Measurements from ENCODE around the gene MYLK3.

The MYLK3 gene

DNA sequence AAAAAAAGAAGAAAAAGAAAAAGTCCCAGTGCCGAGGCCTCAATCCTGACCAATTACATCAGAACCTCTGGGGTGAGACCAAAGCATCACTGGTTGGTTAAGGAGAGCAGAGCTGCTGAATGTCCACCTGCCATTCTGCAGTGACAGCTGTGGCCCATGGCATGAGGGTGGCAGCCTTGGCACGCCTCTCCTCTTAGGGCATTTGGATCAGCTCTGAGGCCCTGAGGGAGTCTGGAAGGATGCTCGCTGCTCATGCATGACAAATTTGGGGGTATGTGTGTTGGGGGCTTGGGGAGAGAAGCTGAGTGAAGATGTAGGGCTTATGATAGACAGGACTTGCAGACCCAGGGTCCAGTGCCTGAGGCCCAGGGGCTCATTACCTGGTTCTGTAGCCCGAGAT lies 26.3 kb downstream of the MYLK3 start:
- DNase-seq, result no peak

DNA sequence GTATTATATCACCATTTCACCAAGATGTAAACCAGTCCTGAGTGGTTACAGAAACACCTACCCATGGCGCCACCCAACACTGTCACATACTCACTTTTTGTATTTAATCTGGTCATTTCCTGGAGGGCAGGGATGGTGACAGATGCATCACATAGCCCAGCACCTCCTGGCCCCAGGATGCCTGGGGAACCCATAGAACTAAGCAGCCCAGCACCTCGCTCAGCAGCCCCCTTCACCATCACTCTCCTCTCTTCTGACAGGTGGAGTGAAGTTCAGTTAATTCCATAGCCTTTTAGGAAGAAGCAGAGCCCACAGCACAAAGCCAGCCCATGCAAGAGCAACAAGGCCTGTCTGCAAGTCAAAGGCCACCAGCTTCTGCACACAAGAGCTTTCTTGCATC lies 27.5 kb downstream of the MYLK3 start:
- no peak for DNase-seq

DNA sequence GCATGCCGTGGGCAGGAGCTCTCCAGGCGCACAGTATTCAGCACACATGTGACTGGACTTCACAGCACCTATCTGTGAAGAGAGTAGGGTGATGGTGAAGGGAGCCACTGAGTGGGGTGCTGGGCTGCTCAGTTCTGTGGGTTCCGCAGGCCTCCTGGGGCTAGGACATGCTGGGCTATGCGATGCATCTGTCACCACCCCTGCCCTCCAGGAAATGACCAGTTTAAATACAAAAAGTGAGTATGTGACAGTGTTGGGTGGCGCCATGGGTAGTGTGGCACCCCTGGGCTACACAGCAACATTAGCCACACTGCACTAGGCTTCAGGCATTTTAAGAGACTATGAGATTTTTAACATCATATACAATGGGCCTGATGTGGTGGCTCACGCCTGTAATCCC lies 28.6 kb downstream of the MYLK3 start:
- no peak for DNase-seq

DNA sequence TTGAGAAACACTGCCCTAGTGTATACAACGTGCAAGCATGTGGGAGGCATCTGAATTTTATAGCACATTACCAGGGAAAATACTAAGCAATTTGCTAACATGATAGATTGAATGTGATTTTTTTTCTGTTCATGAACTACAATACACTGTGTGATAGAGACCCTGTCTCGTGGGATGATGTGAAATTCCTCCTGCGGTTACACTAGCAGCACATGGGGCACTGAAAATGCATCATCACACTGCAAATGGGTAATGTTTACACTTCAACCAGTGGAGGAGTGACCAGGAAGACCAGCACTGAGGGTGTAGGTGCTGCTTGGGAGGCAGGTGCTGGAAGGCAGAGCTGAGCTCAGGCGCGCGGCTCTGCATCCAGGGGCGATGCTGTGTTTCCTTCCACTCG lies 29.9 kb downstream of the MYLK3 start:
- no peak for DNase-seq

DNA sequence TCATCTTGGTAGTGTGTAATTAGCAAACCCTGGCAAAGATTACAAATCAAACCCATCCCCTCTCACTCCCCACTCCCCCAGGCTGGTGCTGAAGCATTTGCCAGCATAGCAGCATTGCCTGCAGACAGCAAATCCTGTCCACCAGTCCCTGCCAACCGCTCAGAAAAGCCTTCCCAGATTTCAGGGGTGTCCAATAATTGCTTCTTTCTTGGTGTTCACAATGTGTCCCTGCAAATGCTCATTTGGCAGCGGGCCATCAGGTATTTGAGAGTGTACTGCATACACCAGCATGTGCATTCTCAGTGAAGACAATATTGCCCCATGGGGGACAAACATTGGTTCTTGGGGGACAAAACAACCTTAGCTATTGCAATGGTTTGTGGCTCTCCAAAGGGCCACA lies 30.5 kb downstream of the MYLK3 start:
- DNase-seq, result no peak

DNA sequence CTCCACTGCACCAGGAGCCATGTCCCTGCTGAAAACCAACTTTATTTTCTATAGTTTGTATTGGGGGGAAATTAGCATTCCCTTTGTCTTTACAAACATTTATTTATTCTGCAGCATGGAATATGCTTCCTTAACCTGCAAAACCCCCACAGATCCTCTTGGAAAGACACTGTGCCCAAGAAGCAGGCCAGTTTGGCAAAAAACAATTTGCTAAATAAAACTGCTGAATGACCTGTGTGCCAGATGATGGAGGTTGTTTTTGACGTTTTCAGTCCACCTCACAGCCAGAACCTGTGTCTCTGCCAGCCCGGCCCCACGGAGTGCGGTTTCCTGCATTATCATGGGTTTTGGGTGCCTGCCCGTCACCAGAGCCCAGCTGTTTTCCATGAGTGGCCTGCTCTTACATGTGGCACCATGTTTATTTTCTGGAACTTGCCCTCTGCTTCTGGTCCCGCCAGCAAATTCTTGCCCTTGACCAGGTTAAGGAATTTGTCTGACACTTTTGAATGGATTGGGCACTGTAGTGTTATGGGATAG lies 32.3 kb downstream of the MYLK3 start:
- no peak for DNase-seq

DNA sequence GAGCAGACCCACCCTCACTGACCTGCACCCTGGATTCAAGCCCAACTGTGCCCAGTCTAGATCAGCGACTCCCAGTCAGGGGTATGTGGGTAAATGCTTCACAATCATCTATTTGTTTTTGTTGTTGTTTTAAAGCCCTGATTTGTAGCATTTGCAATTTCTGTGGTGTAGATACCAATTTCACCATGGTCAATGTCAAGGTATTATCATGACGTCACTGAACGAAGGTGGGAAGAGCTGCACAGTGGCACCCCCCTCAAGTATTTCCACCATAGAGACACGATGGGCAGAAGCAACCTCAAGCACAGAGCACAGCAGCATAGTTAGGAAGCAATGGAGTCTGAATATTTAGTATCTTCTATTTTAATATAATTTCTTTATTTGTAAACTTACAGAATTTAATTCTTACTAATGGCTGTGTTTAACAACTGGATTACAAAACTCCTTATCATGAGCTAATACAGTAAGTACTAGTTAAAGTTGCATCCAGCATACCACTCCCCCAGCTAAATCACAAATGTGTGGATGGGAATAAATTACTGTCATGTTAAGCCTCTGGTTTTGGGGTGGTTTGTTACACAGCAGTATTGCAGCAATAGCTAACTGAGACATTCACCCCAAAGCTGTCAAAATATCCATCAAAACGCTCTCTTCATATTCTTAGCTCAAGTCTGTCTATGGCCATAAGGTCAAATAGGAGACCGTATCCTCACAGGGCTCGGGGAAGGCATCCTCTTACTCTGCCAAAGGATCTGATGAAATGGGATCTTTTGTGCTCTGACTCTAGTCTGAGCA lies 33.1 kb downstream of the MYLK3 start:
- DNase-seq, result no peak

DNA sequence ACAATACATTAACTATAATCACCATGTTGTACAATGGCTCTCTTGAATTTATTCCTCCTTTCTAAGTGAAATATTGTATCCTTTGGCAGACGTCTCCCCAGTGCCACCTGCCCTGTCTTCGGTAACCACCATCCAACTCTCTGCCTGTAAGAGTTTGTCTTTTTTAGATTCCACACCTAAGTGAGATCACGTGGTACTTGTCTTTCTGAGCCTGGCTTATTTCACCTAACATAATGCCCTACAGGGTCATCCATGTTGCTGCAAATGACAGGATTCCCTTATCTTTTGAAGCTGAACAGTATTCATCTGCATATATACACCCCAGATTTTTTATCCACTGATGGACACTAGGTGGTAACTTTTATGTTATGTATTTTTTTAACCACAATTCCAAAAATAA lies 34.5 kb downstream of the MYLK3 start:
- no peak for DNase-seq

DNA sequence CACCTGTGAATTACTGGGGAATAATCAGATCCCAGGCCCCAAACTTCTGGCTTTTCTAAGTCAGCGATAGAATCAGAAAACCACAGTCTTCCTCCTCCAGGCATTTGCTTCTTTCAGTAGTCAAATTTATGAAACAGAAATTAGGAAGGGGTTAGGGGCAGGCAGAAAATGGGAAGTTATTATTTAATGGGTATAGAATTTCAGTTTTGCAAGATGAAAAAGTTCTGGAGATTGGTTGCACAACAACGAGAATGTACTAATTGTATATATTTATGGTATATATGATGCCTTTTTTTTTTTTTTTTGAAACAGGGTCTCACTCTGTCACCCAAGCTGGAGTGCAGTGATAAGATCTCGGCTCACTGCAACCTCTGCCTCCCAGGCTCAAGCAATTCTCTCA lies 35.2 kb downstream of the MYLK3 start:
- DNase-seq, result no peak

DNA sequence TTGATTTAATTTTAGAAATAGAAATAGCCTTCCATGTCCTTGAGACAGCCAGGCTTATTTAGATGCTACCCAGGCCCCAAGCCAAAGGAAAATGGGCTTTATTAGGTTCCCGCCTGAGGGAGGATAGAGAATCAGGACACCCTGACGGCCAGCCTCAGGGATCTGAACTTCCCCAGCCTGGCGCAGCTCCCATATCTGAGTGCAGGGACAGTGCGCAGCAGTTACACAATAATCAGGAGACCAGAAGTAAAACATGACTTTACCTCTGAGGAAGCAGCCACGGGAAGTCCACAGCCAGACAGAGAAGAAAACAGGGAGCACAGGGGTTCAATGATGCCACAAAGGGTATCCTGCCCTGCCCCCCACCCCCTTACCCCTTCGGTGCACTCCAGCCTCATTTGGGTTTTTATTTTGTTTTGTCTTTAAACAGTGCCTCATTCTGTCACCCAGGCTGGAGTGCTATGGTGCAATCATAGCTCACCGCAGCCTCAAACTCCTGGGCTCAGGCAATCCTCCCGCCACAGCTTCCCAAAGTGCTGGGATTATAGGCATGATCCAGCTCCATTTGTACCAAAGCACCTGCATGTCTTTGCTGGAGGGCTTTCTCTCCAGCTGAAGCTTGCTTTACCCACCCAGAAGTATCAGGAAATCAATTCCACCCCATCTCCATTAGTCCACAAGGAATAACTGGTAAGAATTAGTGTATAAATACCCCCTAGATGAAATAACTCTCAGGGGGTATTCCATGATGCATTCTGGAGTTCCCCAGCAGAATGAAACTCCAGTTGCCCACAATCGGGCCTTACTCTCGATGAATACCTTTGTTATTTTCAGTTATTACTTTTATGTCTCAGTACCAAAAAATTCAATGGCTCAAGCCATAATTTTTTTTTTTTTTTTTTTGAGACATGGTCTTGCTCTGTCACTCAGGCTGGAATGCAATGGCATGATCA lies 36.8 kb downstream of the MYLK3 start:
- DNase-seq, result no peak

DNA sequence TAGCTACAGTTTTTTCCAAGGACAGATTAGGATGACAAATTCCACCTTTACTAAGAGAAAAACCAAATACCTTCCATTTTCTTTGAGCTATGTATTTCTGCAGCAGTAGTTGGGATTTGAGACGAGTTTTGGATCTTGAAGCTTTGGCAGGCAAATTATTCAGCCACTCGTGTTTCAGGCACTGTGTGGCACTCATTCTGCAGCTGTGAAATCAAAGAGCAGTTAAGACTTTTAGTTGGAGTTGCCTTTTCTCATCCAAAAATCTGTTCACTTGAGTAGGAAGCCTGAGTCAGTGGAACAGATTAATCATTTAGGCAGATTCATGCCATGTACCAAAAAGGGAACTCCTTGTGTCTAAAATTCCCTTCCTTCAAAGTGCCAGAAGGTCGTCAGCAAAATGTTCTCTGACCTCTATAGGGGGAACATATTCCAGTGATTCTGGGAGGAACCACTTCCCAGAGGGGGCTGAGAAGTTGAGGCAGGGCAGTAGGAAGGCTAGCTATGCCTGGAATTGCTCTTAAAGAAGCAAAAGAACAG lies 38.6 kb downstream of the MYLK3 start:
- DNase-seq, result no peak

DNA sequence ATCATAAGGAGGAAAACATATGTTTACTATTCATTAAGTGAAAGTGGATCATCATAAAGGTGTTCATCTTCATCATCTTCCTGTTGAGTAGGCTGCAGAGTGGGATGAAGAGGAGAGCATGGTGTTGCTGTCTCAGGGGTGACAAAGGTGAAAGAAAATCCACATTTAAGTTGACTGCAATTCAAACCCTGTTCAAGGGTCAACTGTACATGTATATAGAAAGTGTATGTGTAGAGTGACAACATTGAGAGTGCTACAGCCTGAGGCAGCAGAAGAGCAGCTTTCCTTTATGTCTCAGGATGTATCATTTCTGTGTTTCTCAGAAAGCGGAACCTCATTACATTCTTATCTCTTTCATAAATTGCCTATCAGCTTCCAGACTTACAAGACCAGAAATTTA lies 41.5 kb downstream of the MYLK3 start:
- no peak for DNase-seq

DNA sequence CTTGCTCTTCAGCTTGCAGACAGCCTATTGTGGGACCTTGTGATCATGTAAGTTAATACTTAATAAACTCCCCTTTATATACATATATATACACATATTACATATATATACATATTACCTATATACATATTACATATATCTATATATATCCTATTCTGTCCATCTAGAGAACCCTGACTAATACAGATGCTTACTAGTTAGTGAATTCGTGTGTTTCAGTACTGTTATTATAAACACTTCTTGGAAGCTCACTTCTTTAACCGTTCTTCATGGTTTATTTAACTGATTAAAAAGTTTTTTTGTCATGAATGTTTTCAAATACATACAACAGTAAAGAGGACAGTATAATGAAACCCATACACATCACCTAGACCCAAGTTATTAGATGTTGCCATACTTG lies 46.1 kb downstream of the MYLK3 start:
- DNase-seq, result no peak

DNA sequence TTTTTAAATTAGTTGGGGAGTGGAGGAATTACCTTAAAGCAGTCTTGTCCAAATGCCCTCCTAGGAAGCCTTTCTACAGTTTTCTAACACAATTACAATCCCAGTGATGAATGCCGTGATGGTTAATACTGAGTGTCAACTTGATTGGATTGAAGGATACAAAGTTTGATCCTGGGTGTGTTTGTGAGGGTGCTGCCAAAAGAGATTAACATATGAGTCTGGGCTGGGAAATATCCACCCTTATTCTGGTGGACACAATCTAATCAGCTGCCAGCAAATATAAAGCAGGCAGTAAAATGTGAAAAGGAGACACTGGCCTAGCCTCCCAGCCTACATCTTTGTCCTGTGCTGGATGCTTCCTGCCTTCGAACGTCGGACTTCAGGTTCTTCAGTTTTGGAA lies 46.5 kb downstream of the MYLK3 start:
- no peak for DNase-seq

DNA sequence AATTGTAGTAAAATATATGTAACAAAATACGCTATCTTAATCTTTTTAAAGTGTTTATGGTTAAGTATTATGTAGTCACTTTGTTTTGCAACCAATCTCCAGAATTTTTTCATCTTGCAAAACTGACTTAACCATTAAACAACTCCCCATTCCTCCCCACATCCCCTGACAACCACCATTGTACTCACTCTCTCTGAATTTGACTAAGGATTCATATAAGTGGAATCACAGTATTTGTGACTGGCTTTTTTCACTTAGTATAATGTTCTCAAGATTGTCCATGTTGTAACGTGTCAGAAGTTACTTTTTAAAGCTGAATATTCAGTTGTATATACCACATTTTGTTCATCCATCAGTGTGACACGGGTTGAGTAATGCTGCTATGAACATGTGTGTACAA lies 48.1 kb downstream of the MYLK3 start:
- DNase-seq, result no peak

DNA sequence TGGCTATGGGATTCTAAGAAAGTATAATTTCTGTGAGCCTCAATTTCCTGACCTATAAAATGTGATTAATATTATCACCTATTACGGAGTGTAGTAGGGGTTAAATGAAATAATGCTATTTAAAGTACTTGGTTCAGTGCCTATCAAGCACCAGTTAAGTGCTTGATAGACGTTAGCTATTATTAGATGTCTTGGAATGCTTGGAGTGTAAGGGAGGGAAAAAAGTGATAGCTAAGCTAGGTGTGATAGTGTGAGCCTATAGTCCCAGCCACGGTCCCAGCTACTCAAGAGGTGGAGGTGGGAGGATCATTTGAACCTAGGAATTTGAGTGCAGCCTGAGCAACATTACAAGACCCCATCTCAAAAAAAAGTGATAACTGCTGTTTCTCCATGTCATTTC lies 51.2 kb downstream of the MYLK3 start:
- no peak for DNase-seq

DNA sequence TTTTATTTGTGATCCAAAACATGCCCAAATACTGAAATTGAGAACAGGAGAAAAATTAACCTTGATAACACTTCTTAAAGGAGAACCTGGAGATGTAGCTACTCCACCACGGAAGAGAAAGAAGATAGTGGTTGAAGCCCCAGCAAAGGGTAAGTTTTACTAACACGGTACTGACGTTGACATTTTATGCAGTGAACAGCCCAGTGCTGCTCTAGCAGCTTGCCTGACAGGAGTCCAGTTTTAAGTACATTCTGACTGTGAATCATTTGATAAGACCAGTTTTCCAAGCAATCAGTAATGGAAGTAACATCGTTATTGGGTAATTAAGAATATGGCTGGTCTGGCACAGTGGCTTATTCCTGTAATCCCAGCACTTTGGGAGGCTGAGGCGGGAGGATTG lies 52.2 kb downstream of the MYLK3 start:
- DNase-seq, result no peak

DNA sequence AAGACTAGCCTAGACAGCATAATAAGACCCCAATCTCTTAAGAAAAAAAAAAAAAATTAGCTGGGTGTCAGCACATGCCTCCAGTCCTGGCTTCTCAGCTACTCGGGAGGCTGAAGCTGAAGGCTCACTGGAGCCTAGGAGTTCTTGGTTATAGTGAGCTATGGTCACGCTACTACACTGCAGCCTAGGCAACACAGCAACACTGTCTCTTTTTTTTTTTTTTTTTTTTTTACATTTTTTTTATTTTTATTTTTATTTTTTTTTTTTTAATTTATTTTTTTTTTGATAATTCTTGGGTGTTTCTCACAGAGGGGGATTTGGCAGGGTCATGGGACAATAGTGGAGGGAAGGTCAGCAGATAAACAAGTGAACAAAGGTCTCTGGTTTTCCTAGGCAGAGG lies 54.5 kb downstream of the MYLK3 start:
- no peak for DNase-seq

DNA sequence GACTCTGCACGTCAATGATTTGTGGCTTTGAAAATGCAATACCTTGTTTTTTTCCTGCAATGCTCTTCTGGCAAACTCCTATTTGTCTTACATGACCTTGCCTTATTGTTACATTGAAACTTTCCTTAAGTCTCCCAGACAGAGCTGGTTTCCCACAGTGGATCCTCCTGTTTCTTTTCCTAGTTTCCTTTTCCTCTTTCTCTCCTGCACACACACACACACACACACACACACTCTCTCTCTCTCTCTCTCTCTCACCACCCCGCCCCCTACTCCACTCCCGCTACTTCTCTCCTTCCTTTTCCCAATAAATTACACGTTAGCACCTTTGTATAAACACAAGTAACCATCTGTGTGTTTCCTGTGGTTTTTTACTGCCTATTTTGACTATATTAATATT lies 56.4 kb downstream of the MYLK3 start:
- DNase-seq, result no peak

DNA sequence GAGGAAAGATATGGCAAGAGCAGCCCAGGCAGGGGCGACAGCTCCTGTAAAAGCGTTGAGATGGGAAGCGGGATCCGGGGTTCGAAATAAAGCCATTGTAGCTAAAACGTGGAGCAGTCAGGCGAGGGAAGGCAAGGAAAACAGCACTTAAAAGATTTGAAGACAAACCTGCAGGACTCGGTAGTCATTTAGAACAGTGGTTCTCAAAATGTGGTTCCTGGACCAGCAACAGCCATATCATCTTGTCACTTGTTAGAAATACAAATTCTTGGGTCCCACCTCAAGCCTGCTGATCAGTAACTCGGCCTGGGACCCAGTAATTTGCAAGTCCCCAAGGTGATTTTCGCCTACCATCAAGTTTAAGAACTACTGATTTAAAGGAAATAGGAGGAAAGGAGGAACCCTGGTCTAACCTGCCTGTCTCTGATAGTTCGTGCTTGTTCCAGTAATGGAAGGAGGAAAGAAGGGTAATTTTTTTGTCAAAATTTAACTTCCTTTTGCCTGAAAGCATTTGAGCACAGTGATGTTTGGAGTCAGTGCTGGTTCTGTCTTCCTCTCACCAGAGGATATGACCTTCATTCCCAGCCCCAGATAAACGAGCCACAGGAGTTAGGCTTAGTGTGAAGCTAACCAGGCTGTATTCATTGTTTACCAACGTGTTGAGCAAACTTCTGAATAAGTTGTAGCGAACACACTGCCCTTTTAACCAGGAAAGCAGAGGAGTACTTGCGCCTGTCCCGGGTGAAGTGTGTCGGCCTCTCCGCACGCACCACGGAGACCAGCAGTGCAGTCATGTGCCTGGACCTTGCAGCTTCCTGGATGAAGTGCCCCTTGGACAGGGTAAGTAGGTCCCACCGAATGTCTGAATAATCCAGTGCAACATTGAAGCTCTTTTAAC lies 57.6 kb downstream of the MYLK3 start:
- DNase-seq, result no peak

DNA sequence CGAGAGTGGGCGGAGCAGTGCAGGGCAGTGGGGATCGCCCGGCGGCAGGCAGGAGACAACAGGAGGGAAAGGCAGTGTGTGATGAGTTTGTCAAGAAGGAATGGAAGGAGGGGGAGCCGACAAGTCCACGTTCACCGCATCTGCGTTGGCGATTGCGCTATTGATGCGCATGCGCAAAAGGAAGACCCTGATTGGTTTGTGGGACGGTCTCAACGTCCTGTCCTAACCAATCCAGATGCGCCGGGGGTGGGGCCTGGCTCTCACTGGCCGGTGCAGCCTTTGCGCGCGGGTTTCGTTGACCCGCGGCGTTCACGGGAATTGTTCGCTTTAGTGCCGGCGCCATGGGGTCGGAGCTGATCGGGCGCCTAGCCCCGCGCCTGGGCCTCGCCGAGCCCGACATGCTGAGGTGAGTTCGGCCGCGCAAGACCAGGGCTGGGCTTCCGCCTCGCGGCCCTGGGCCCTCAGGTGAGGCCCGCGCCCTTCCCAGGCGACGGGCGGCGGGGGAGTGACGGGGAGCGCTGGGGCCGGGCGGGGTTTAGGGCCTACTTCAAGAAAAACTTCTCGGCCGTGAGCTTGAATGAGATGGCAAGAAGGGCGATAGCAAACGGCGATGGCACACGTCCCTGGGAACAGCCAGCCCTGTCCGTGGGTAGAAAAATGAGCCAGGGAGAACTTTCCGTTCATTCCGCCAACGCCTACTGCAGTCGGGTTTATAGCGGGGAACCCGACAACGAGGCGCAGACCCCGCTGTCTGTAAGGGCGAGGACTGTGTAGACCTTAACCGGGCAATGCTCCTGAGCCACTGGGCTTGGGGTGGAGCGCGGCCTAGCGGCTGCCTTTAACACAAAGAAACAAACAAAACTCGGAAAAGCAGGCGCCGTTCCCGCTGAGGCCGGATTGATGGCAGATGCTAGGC lies 58.5 kb downstream of the MYLK3 start, which contains the start of gene ORC6:
Gene ORC6 (plus strand): TSS at position 295 of the 916 bp plus-strand sequence. CDS start 47 bp downstream, at position 342.
- peak; percentile 98 for DNase-seq

Data from CD4-positive, alpha-beta T cell treated with Interleukin-6 for 4 hours (primary cell).